Thoracic aorta (tissue), 2 donors: Measurements from ENCODE around the gene ACSL5. TPM values are rescaled to one million over a fixed set of nuclear protein-coding genes. Genes with fewer than 3 reads are reported as not detected.
A peak's percentile ranks its signal among the peaks of the same experiment; 100 is the strongest.

Experiments used
- ATAC-seq: fragments of 150-250 bp; one replicate; pipeline ENCODE4 v1.8.0; 2017; ENCODE audit warnings: low read depth; ENCODE audit not compliant: insufficient number of reproducible peaks, low FRiP score
- DNase-seq: peaks from one replicate; pipeline ENCODE4 v3.0.0-alpha.2; 2020; ENCODE audit warnings: low spot score
- H3K27ac ChIP-seq, 2 donors: fragments of 200-600 bp; sonication (generic); 1 replicate in 1 of 2; 2 replicates in 1 of 2; pipeline ENCODE4 v1.5.1; 2016; ENCODE audit warnings: mild to moderate bottlenecking in 2 of 2, moderate library complexity in 2 of 2
- H3K27me3 ChIP-seq: fragments of 200-600 bp; sonication (generic); replicated peaks from 2 replicates; pipeline ENCODE4 v1.6.0; 2016; ENCODE audit warnings: mild to moderate bottlenecking; ENCODE audit not compliant: insufficient read depth
- H3K36me3 ChIP-seq: fragments of 200-600 bp; sonication (generic); one replicate; pipeline ENCODE4 v1.5.1; 2016
- H3K4me1 ChIP-seq, 2 donors: fragments of 200-600 bp; sonication (generic); 1 replicate in 1 of 2; 2 replicates in 1 of 2; pipeline versions ENCODE4 v1.5.1 to v1.6.0; 2016; ENCODE audit warnings: low read depth in 2 of 2, mild to moderate bottlenecking in 1 of 2; ENCODE audit not compliant: control insufficient read depth in 1 of 2
- H3K4me3 ChIP-seq: fragments of 200-600 bp; sonication (generic); 2 replicates; pipeline ENCODE4 v1.5.1; 2016; ENCODE audit warnings: mild to moderate bottlenecking
- H3K9me3 ChIP-seq: fragments of 200-600 bp; sonication (generic); 2 replicates; pipeline ENCODE4 v1.5.1; 2016
- CTCF ChIP-seq: fragments of 200-600 bp; sonication (generic); IDR thresholded peaks from one replicate; pipeline ENCODE4 v1.5.1; 2019; ENCODE audit warnings: antibody characterized with exemption
- total RNA-seq, 2 donors: library from RNA; depleted of rRNA; stranded (reverse); fragments of >200 nt; gene quantifications; one replicate each; pipeline versions ENCODE4 v1.1.0 to v1.2.3, GENCODE V29; 2016

The ACSL5 gene
- total RNA-seq: 10 to 100 TPM; 13.9 to 16.7 TPM

- DNase-seq (no peak), ATAC-seq (no peak)
- TF ChIP-seq CTCF: no peak
- Histone ChIP-seq H3K27me3 (no peaks in the 10 kb centered on the region), H3K36me3 (no peaks in the 10 kb centered on the region), H3K9me3 (no peaks in the 10 kb centered on the region), H3K4me1 (peaks cover 8% of the 10 kb centered on the region in 2 donors), H3K27ac (peak within 1 kb of the TSS in 1 of 2 donors; percentile 54), H3K4me3 (no peak within 1 kb of the TSS)
Measured at GRCh38 chr10:112373912-112374338, at the start of gene ACSL5. Gene ACSL5 (plus strand): TSS chr10:112374116. CDS start chr10:112394947, 20,831 bp downstream.

GRCh38 chr10:112327678-112328077 is 46.2 kb upstream of the ACSL5 start:
- DNase-seq: no peak
- no peak for TF ChIP-seq CTCF

GRCh38 chr10:112330162-112330561 is 43.8 kb upstream of the ACSL5 start:
- ATAC-seq: no peak
- no peak overlapping the region for H3K27ac ChIP-seq

More at GRCh38 chr10:112327678-112328077, 46.2 kb upstream of the ACSL5 start:
- Histone ChIP-seq H3K4me3 (no peak overlapping the region), H3K27me3 (no peaks in the 10 kb centered on the region), H3K4me1 (peaks cover 0 to 14% of the 10 kb centered on the region in 2 donors), H3K27ac (no peak overlapping the region), H3K9me3 (no peaks in the 10 kb centered on the region), H3K36me3 (no peaks in the 10 kb centered on the region)
- no peak for ATAC-seq

GRCh38 chr10:112330607-112331160 is 43.2 kb upstream of the ACSL5 start:
- Histone ChIP-seq H3K4me3 (no peak overlapping the region), H3K4me1 (peaks cover 0 to 14% of the 10 kb centered on the region in 2 donors), H3K27ac (no peak overlapping the region), H3K9me3 (no peaks in the 10 kb centered on the region), H3K36me3 (no peaks in the 10 kb centered on the region), H3K27me3 (no peaks in the 10 kb centered on the region)
- DNase-seq (no peak), ATAC-seq (no peak)
- TF ChIP-seq CTCF: no peak

More at GRCh38 chr10:112330162-112330561, 43.8 kb upstream of the ACSL5 start:
- TF ChIP-seq CTCF: no peak
- DNase-seq: no peak
- H3K4me1 ChIP-seq: peaks cover 0 to 14% of the 10 kb centered on the region in 2 donors
- no peaks in the 10 kb centered on the region for H3K36me3 ChIP-seq
- H3K9me3 ChIP-seq: no peaks in the 10 kb centered on the region
- H3K27me3 ChIP-seq: no peaks in the 10 kb centered on the region
- no peak overlapping the region for H3K4me3 ChIP-seq

- no peak overlapping the region for H3K4me3 ChIP-seq
- ATAC-seq: no peak
- H3K27me3 ChIP-seq: no peaks in the 10 kb centered on the region
- H3K27ac ChIP-seq: no peak overlapping the region
- no peaks in the 10 kb centered on the region for H3K36me3 ChIP-seq
- H3K9me3 ChIP-seq: no peaks in the 10 kb centered on the region
- H3K4me1 ChIP-seq: peaks cover 0 to 14% of the 10 kb centered on the region in 2 donors
- TF ChIP-seq CTCF: no peak
- DNase-seq: no peak
Measured at GRCh38 chr10:112332022-112332421, 41.9 kb upstream of the ACSL5 start.
